AG04450 (cell line): ENCODE data around the gene TFG. TPM values are rescaled to one million over a fixed set of nuclear protein-coding genes. Genes with fewer than 3 reads are reported as not detected.

Experiments
- CTCF ChIA-PET: fragments of 300-600, 350-600 bp; formaldehyde crosslinking; extraction: SDS; loops from one replicate; lab custom pipeline; 2022; ENCODE audit warnings: antibody characterized with exemption, inconsistent platforms; lab: Charles Lee
- POLR2A ChIA-PET: fragments of 350-600 bp; formaldehyde crosslinking; extraction: SDS; loops from one replicate; lab custom pipeline; 2021; ENCODE audit warnings: antibody characterized with exemption, inconsistent platforms; lab: Yijun Ruan, JAX
- DNase-seq: peaks from one replicate; pipeline ENCODE4 v3.0.0-alpha.2; 2011; ENCODE audit warnings: low read depth, low spot score
- H3K27ac ChIP-seq: one replicate; pipeline ENCODE4 v1.5.1; 2012; ENCODE audit warnings: low read depth, low read length, control low read depth
- H3K27me3 ChIP-seq: one replicate; pipeline ENCODE4 v1.6.0; 2012; ENCODE audit warnings: low read length; ENCODE audit not compliant: control insufficient read depth, insufficient read depth
- H3K4me3 ChIP-seq: 2 replicates; pipeline ENCODE4 v1.5.1; 2011; ENCODE audit warnings: mild to moderate bottlenecking, low read depth, low read length, control low read depth
- H3K9me3 ChIP-seq: 2 replicates; pipeline ENCODE4 v1.5.1; 2012; ENCODE audit warnings: low read length; ENCODE audit not compliant: control insufficient read depth, insufficient read depth
- CTCF ChIP-seq: IDR thresholded peaks from 2 replicates; pipeline ENCODE4 v1.5.1; 2011; ENCODE audit warnings: low read depth, low read length, control low read depth, inconsistent platforms
- polyA plus RNA-seq: library from polyadenylated mRNA; depleted of rRNA; stranded (reverse); fragments of >200 nt; gene quantifications from 2 replicates; pipeline ENCODE4 v1.2.3, GENCODE V29; 2011

The TFG gene
- polyA plus RNA-seq, 1 experiment: 99.8 TPM

GRCh38 chr3:100717637-100718487 lies 8.6 kb downstream of the TFG start:
- DNase-seq: no peak
- no peaks in the 10 kb centered on the region for H3K27me3 ChIP-seq
- H3K27ac ChIP-seq: no peak overlapping the region
- ChIA-PET CTCF (interaction anchor here (0.6 to 0.7 kb wide), 3 partner anchors 68 to 847 kb away, joined by 5 to 7 read pairs (median 6); no protein-coding TSS in a partner anchor), POLR2A (no interaction called here)
- no peak for TF ChIP-seq CTCF
- H3K9me3 ChIP-seq: no peaks in the 10 kb centered on the region; the same call in 1 of the 2 replicates
- no peak overlapping the region for H3K4me3 ChIP-seq

GRCh38 chr3:100719136-100719535 lies 9.8 kb downstream of the TFG start:
- H3K9me3 ChIP-seq: no peaks in the 10 kb centered on the region; the same call in 1 of the 2 replicates
- no peak overlapping the region for H3K27ac ChIP-seq
- ChIA-PET CTCF (interaction anchor here (1.0 kb wide), 1 partner anchor 256 kb away, joined by 3 read pairs; no protein-coding TSS in a partner anchor), POLR2A (interaction anchor here (1.4 kb wide), 1 partner anchor 9 kb away, joined by 3 read pairs; no protein-coding TSS in a partner anchor)
- no peak overlapping the region for H3K4me3 ChIP-seq
- TF ChIP-seq CTCF: no peak
- H3K27me3 ChIP-seq: no peaks in the 10 kb centered on the region
- DNase-seq: no peak

GRCh38 chr3:100720426-100720825 lies 11.1 kb downstream of the TFG start:
- no peaks in the 10 kb centered on the region; the same call in 1 of the 2 replicates for H3K9me3 ChIP-seq
- POLR2A ChIA-PET: interaction anchor here (1.4 kb wide), 1 partner anchor 10 kb away, joined by 3 read pairs; no protein-coding TSS in a partner anchor
- no peak overlapping the region for H3K4me3 ChIP-seq
- CTCF ChIA-PET: interaction anchor here (1.1 kb wide), 1 partner anchor 258 kb away, joined by 6 read pairs; no protein-coding TSS in a partner anchor
- no peak for DNase-seq
- TF ChIP-seq CTCF: no peak
- no peaks in the 10 kb centered on the region for H3K27me3 ChIP-seq
- no peak overlapping the region for H3K27ac ChIP-seq

GRCh38 chr3:100725935-100726513 lies 16.7 kb downstream of the TFG start:
- Histone ChIP-seq H3K27me3 (no peaks in the 10 kb centered on the region), H3K9me3 (no peaks in the 10 kb centered on the region; the same call in 1 of the 2 replicates), H3K4me3 (no peak overlapping the region), H3K27ac (no peak overlapping the region)
- POLR2A ChIA-PET: interaction anchor here (1.0 kb wide), 1 partner anchor 15 kb away, joined by 3 read pairs; no protein-coding TSS in a partner anchor
- DNase-seq: no peak
- no peak for TF ChIP-seq CTCF
- CTCF ChIA-PET: interaction anchor here (1.0 kb wide), 1 partner anchor 15 kb away, joined by 4 read pairs; no protein-coding TSS in a partner anchor
